GM13976 (cell line): ENCODE measurements around the gene FBXW7.

ENCODE experiments used
- DNase-seq: peaks from one replicate; pipeline ENCODE4 v3.0.0; 2012; ENCODE audit warnings: low spot score
- in situ Hi-C: fragments of 300-500 bp; cut with MboI; formaldehyde crosslinking; loops from one replicate; pipeline ENCODE4 v1.12.0; 2022; ENCODE audit warnings: low sequenced_read_pairs, mixed read lengths, inconsistent platforms; ENCODE audit not compliant: unreplicated experiment
- TF ChIP-seq, protein P1 (sequence below): IDR thresholded peaks from 2 replicates; pipeline ENCODE4 v1.5.1; 2012; ENCODE audit warnings: borderline replicate concordance, mild to moderate bottlenecking; ENCODE audit not compliant: insufficient read depth; ENCODE audit errors: extremely low read depth, missing control alignments, control extremely low read depth

Gene FBXW7

GRCh38 chr4:152328582-152328981 is 207.3 kb downstream of the FBXW7 start:
- DNase-seq, result no peak
- in situ Hi-C loops, result no loop called here
- TF ChIP-seq, protein P1, sequence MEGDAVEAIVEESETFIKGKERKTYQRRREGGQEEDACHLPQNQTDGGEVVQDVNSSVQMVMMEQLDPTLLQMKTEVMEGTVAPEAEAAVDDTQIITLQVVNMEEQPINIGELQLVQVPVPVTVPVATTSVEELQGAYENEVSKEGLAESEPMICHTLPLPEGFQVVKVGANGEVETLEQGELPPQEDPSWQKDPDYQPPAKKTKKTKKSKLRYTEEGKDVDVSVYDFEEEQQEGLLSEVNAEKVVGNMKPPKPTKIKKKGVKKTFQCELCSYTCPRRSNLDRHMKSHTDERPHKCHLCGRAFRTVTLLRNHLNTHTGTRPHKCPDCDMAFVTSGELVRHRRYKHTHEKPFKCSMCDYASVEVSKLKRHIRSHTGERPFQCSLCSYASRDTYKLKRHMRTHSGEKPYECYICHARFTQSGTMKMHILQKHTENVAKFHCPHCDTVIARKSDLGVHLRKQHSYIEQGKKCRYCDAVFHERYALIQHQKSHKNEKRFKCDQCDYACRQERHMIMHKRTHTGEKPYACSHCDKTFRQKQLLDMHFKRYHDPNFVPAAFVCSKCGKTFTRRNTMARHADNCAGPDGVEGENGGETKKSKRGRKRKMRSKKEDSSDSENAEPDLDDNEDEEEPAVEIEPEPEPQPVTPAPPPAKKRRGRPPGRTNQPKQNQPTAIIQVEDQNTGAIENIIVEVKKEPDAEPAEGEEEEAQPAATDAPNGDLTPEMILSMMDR, result no peak

- TF ChIP-seq, protein P1, result no peak
- no peak for DNase-seq
- in situ Hi-C loops, result no loop called here
Measured at GRCh38 chr4:152327606-152328453, 208.1 kb downstream of the FBXW7 start.

GRCh38 chr4:152325831-152326230 is 210.1 kb downstream of the FBXW7 start:
- in situ Hi-C loops, result no loop called here
- TF ChIP-seq, protein P1, result no peak
- DNase-seq, result no peak

DNA sequence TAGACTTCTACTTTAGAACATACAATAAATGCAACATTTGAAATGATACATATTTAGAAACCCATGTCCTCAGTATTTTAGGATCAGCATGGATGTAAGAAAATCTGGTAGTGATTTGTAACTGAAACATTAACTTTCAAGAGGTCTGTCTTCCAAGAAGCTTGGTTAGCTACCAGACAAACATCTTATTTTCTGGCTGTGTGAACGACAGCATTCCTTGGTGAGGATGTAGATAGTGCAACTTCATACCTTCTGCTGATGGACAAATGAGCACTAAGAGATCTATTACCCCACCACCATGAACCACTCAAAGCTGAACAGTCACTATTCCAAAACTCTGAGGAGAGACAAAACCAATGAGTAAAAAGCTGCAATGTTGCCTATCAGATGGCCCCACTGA is 212.7 kb downstream of the FBXW7 start:
- in situ Hi-C loops, result no loop called here
- no peak for DNase-seq
- TF ChIP-seq, protein P1, result no peak

DNA sequence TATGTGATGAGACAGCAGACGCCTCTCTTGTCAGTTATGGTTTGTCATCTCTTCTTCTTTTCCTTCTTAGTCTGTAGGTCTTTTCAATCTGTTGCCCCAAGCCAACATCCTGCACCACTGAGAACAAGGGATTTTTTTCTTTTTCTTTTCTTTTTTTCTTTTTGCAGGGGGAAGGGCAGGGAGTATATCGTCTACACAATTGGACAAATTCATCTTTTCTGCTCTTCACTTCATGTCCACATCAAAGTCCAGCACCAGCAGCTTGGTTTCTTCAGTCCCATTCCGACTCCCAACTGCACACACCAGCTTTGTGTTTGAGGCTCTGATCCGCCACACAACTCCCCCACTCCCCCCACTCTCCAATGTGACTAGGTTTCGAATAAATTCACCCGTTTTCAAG is 213.2 kb downstream of the FBXW7 start:
- TF ChIP-seq, protein P1, result no peak
- no peak for DNase-seq
- in situ Hi-C loops, result no loop called here

DNA sequence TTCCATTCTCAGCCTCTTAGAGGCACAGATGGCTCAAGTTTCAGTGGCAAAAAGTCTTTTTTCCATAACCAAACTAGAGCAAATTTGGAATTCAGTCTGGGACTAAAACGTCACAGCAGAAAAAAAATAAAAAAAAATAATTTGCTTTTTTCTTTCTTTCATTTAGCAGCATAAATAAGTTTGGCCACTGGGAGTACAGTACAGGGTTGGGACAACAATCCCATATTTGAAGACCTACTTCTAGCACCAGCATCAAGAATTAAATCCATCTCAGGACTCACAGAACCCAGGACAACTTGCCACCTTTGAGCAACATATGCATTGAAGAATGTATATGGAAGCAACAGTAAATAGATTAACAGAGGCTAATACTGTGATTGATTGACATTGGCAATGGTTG is 214.0 kb downstream of the FBXW7 start:
- TF ChIP-seq, protein P1, result no peak
- DNase-seq, result no peak
- in situ Hi-C loops, result no loop called here
